Fibroblast of gingiva (primary cell): ENCODE results near the gene AVPR2.

Experiments used
- DNase-seq: peaks from one replicate; pipeline ENCODE4 v3.0.0-alpha.2; 2011; ENCODE audit warnings: low read depth

Gene AVPR2

DNA sequence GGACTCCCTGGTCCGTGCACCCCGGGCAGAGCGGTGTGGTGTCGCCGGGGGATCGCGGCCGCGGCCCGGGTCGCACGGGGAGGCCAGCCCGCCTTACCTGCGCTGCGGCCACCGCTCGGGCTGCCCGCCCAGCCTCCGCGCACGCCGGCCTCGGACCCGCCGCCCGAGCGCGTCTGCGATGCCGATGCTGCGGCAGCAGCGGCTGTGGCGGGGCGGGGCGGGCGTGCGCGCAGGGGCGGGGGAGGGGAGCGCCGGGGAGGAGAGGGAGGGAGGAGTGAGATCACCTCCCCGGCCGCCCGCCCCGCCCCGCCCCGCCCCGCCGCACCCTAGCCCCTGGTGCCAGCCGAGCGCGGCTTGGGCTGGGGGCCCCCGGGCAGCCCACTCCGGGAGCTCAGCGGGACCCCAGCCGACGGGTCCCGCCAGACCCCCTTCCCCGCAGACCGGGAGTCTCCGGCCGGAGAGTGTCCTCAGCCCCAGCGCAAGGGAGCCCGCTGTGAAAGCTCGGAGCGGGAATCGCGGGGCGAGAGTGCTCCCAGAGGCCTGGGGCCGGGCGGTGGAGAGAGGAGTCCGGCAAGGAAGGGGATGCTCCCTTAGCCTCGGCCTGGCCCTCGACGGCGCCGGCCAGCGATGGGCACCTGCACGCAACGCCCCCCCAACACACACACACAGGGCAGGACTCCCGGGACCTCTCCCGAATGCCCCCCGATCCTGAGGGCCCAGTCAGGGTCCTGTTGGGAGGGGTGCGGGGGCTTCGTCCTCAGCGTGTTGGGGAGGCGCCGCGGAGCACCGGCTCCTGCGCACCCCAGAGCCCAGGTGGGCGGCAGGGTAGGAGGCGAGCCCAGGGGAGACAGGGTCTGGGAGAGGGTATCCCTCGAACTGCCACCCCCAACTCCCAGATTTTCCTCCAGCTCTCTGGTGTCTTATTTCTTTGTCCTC, 18.2 kb upstream of the AVPR2 start, which contains the start of gene L1CAM:
Gene L1CAM (minus strand): TSS at position 206 of the 936 bp plus-strand sequence. CDS start 10,337 bp downstream, outside the sequence.
- no peak for DNase-seq

DNA sequence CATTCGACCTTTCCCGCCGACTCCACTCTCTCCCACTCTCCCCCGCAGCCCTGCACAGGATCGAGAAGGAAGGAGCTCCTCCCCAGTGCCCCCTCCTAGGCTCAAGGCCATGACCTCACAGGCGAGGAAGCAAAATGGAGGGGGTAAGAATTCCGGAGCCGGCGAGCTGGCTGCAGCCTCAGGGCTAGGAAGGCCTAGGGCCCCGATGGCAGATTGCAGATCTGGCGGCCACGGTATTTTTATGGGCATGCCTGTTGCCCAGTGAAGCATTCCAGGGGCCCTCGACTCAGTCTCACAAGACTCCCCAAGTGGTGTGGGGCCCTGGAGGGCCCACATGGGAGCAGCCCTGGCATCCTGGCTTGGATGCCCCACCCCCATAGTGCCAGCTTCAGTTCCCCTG, 17.6 kb upstream of the AVPR2 start:
- no peak for DNase-seq

DNA sequence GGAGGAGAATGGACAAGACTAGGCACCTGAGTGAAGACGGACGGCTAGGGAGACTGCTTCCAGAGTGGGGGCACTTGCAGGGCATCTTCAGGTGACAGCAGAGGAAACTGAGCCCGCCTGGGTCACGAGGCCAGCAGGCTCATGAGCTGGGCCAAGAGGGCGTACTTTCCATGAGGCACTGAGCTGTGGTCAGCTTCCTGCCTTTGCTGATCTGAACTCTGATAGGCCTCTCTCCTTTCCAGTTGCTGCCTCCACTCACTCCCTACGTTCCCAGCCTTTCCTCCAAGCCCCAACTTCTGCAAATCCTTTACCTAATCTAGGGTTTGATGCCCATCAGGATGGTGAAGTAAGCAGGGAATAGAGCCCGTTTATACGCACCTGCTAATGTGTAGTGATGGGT, 17.1 kb upstream of the AVPR2 start:
- DNase-seq, result no peak

DNA sequence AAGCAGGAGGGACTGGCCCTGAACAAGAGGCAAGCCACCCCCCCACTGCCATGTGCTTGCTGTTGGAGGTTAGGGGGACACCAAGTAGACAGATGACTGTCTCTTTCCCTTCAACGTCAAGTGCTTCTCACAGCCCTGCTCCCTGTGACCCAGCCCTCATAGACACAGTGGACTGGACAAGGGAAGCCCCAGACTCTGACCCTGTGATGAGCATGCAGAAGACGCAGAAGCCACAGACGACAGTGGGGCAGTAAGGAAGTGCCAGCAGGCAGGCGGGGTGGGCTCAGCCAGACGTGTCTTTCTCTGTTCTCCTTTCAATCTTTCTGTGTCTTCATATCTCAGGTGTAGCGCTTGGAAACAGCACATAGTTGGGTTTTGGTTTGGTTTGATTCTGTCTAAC, 16.1 kb upstream of the AVPR2 start:
- DNase-seq, result no peak

- DNase-seq, result no peak
Measured at GRCh38 chrX:153889123-153889522, 15.3 kb upstream of the AVPR2 start.

- no peak for DNase-seq
Measured at GRCh38 chrX:153897899-153898298, 6.6 kb upstream of the AVPR2 start.

- peak; percentile 74 for DNase-seq
Measured at GRCh38 chrX:153900831-153901752, 3.4 kb upstream of the AVPR2 start.

DNA sequence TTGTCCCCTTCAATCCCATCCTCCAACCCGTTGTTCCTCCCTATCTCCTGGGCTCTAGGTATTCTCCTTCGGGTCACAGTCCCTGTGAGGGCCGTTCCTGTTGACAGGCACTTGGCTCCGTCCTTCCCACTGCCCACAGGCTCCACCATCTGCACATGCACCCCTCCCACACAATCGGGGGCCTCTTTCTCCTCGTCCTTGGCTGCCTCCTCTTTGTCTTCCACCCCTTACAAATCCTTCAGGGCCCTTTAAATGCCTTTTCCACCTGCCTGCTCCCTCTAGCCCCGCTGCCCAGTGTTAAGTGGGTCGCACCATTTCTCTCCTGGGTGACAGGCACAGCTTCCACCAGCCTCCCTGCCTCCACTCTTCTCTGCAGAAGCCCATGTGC, 2.7 kb upstream of the AVPR2 start:
- DNase-seq, result no peak

DNA sequence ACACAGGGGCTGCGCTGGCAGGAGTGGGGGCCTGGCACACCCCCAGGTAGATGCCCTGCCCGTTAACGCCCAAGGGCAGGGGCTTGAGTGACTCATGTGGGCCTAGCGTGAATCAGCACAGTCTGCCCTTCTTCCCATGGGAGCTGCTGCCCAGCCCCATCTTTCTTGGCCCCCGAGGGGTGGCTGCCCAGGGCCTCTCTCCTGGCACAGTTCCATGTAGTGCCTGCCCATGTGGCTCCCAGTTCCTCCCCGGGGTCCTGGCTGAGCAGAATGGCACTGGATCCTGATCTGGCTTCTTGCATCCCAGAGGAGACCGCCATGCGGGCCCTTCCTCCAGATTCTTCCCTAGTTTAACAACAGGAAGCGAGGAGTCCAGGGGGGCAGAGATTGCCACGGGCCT, 2.1 kb upstream of the AVPR2 start:
- no peak for DNase-seq

GRCh38 chrX:153903238-153903980, 1.1 kb upstream of the AVPR2 start:
- DNase-seq, result no peak

DNA sequence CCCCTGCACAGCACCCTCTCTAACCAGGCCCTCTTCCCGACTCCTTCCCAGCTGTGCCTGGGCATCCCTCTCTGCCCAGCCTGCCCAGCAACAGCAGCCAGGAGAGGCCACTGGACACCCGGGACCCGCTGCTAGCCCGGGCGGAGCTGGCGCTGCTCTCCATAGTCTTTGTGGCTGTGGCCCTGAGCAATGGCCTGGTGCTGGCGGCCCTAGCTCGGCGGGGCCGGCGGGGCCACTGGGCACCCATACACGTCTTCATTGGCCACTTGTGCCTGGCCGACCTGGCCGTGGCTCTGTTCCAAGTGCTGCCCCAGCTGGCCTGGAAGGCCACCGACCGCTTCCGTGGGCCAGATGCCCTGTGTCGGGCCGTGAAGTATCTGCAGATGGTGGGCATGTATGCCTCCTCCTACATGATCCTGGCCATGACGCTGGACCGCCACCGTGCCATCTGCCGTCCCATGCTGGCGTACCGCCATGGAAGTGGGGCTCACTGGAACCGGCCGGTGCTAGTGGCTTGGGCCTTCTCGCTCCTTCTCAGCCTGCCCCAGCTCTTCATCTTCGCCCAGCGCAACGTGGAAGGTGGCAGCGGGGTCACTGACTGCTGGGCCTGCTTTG, 1.1 kb downstream of the AVPR2 start:
- no peak for DNase-seq

DNA sequence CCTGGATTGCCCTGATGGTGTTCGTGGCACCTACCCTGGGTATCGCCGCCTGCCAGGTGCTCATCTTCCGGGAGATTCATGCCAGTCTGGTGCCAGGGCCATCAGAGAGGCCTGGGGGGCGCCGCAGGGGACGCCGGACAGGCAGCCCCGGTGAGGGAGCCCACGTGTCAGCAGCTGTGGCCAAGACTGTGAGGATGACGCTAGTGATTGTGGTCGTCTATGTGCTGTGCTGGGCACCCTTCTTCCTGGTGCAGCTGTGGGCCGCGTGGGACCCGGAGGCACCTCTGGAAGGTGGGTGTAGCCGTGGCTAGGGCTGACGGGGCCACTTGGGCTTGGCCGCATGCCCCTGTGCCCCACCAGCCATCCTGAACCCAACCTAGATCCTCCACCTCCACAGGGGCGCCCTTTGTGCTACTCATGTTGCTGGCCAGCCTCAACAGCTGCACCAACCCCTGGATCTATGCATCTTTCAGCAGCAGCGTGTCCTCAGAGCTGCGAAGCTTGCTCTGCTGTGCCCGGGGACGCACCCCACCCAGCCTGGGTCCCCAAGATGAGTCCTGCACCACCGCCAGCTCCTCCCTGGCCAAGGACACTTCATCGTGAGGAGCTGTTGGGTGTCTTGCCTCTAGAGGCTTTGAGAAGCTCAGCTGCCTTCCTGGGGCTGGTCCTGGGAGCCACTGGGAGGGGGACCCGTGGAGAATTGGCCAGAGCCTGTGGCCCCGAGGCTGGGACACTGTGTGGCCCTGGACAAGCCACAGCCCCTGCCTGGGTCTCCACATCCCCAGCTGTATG, 1.8 kb downstream of the AVPR2 start:
- DNase-seq, result no peak

DNA sequence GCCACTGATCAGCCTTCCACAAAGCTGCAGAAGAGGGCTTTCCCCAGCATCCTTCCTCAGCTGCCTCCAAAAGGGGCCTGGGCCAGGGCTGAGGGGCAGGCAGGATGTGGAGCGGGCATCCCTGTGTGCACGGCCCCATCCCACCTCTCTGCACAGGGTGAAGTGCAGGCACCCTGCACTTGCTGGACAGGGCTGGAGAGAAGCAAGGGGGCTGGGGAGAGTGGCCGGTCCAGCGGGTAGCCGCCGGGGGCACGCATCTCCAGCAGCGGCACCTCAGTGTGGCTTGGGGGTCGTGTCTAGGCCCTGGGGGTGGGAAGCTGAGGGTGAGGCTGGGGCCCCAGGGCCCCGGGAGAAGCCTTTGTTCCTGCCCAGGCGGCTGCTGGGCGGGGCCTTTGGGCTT, 3.0 kb downstream of the AVPR2 start:
- no peak for DNase-seq

DNA sequence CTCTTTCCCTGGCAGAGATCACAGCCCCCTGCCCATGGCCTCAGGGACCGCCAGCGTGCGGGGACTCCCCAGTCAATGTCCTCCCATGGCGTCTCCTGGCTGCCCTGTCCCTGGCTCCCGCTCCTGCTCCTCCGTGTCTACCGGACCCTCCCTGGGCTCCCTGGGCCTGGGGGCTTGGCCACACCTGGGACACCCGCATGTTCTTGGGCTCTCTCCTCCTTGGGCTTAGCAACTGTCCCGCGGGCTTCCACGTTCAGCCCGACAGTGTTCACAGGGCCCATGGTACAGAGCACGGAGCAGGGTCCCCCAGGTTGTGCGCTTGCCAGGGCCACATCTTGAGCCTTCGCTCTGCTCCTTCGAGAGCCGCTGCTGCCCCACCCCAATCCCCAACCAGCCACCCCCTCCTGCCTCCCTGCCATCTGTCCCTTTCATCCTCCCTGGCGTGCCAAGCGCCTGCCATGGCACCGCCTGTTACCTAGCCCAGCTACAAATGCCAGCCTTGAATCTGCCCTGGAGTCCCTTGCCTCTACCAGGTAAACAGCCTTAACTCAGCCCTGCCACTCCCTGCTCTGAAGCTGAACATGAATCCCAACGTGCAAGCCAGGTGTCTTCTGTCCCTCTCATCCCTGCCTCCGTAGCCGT, 3.9 kb downstream of the AVPR2 start:
- no peak for DNase-seq

DNA sequence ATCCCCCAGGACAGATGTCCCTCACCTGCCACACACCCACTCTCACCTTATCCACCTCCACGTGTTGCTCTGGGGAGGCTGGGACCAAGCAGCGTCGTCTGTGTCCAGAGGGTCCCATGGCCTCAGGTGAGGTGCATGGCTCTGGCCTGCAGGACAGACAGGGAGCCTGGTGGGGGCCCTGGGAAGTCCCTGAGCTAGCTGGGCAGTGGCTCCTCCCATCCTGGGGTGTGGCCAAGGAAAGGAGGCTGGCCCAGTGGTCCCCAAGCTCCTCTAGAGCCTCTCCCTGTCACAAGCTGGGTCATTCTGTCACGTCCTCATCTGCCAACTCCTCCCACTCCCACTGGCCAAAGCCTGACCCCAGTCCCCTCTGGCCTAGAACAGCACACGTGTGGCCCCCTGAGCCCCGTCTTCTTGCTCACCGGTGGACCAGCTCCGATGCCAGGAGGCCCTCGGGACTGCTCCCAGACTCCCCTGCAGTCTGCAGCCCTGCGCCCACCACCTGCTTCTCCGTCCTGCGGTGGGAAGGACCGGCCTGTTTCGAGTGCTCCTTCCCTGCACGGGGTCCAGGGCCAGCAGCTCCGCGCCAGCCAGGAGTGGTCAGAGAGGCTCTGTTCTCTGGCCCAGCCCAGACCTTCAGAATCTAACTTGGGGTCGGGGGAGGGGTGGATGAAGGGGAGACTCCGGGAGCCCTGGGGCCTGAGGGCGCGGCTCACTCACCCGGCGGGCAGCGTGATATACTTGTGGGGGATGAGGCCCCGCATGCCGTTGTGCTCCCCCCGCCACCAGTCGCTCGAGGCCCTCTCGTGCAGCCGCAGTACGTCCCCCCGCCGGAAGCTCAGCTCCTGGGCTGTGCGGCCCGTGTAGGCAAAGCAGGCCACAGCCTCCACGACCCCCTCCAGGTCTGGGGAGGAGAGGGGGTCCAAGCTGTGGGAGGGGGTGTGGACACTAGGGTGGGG, 4.8 kb downstream of the AVPR2 start:
- no peak for DNase-seq

DNA sequence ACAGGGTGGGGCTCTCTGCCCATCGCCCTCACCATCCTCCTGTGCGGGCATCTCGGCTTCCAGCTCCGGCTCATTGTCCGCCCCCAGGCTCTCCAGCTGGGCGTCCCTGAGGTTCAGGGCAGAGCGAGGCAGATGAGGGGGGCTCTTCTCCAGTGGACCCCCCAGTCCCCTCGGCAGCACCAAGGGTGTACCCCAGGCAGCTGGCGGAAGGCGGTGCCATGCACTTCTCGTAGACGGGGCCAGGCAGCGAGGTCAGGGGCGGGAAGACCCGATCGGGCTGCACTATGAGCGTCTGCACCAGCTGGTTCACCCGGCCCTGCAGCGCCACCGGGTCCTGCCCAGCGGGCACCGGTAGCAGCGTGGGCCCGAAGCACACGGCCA, 5.5 kb downstream of the AVPR2 start:
- no peak for DNase-seq

- DNase-seq, result no peak
Measured at GRCh38 chrX:153910446-153910845, 6.0 kb downstream of the AVPR2 start.

DNA sequence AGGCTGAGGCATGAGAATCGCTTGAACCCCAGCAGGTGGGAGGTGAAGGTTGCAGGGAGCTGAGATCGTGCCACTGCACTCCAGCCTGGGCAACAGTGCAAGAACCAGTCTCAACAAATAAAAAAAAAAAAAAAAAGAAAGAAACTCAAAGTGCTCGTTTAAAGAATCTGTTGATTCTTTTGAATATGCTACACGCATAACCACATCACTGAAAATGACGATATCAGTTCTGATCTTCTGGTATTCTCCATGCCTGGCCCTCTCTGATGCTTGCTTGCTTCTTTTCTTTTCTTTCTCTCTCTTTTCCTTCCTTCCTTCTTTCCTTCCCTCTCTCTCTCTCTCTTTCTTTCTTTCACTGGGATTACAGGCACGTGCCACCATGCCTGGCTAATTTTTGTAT, 7.3 kb downstream of the AVPR2 start:
- no peak for DNase-seq

- DNase-seq, result no peak
Measured at GRCh38 chrX:153913211-153913610, 8.7 kb downstream of the AVPR2 start.
